ENCODE measurements around the gene GNG7.

DNA sequence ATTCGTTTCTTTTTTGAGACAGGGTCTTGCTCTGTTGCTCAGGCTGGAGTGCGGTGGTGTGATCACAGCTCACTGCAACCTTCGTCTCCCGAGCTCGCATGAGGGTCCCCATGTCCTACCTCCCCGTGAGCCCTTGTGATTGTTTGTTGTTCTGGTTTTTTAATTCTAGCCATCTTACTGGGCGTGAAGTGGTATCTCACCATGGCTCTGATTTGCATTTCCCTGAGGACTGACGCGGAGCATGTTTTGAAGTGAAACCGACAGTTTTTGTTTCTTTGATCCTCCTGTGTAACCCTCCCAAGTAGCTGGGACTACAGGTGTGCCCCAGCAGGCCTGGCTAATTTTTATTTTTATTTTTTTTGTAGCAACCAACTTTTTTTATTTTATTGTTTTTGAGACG, 21.7 kb downstream of the GNG7 start:
- TF ChIP-seq TAF1 (IDR thresholded peaks at IDR 0.05; ENCODE audit: low read depth, low read length) (no peak), POLR2A (IDR thresholded peaks at IDR 0.05; ENCODE audit: low read depth, low read length) (no peak), POLR2AphosphoS5 (IDR thresholded peaks at IDR 0.05; ENCODE audit: low read depth, low read length) (no peak)

All from GM12891 (cell line).